Posterior vena cava (tissue), 2 donors: ENCODE measurements around the gene SYP. TPM values are rescaled to one million over a fixed set of nuclear protein-coding genes. Genes with fewer than 3 reads are reported as not detected.

Source experiments
- DNase-seq: peaks from one replicate; pipeline ENCODE4 v3.0.0-alpha.2; 2020; ENCODE audit warnings: low spot score
- intact Hi-C, 2 donors: fragments of 100-400 bp; cut with DNase I; formaldehyde crosslinking; loops; one replicate each; pipeline versions ENCODE4 v1.14.1 to v1.14.2; 2022 to 2023
- total RNA-seq, 2 donors: library from RNA; stranded (reverse); fragmentation: NEBNext Ultra II Directional; extraction: Animal tissue kit (Norgen Biotek cat#: 25700); gene quantifications; one replicate each; pipeline ENCODE4 v1.2.1, GENCODE V29; 2021
- donor health status: DM: yes; HTN: yes; CAD: no.
- donor health status: DM: yes; HTN: yes; CAD: no.

Gene SYP
- total RNA-seq, 2 donors from 2014 or later, result 1.1 to 1.5 TPM

GRCh38 chrX:49193542-49193964 is 6.4 kb downstream of the SYP start:
- DNase-seq, result no peak
- intact Hi-C loops, result no loop called here

- DNase-seq, result no peak
- intact Hi-C loops, result no loop called here
Observed at GRCh38 chrX:49192722-49193328, 7.2 kb downstream of the SYP start.

GRCh38 chrX:49191574-49192011 is 8.4 kb downstream of the SYP start:
- intact Hi-C loops, result no loop called here

GRCh38 chrX:49190821-49191573 is 9.0 kb downstream of the SYP start:
- peak; percentile 96 for DNase-seq

More at GRCh38 chrX:49191574-49192011, 8.4 kb downstream of the SYP start:
- DNase-seq, result no peak

DNA sequence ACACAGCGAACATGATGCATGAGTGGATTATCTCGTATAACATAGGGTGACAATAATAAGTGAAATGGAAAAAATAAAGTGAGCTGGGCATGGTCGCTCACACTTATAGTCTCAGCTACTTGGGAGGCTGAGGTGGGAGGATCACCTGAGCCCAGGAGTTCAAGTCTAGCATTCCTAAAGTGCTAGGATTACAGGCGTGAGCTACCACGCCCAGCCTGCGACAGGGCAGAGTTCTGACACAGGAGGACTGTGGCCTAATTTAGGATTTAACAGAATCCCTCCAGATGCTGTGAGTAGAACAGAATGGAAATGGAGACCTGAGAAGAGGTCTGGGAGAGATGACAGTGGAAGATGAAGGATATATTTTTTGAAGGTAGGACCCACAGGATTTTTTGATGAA is 10.4 kb downstream of the SYP start:
- intact Hi-C loops, result no loop called here

More at GRCh38 chrX:49190821-49191573, 9.0 kb downstream of the SYP start:
- intact Hi-C loops, result no loop called here

DNA sequence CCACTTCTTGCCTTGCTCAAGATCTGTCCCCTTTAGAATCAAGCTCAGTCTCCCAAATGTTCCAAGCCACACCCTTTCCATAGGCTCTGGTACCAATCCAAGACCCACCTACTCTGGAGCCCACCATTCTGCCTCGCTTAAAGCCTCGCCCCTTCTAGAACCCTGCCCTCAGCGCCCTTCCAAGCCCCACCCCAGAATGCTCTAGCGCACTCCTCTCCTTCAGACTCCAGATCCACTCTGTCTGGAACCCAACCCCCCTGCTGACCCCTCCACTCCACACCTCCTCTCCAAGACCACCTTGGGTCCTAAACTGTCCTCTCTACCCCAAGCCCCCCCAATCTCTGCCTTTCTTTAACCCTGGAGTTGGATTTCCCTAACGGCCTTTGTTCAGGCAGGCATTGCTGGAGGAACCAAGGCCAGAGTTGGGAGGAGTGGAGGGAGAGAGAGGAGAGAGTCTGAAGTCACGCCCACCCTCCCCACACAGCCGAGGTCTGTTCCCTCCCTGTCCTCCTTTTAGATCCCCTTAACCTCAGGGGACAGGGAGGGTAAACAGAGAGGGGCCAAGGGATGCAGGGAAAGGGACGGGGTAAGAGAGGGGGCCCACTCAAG is 11.4 kb downstream of the SYP start:
- intact Hi-C loops, result no loop called here
- no peak for DNase-seq

More for the DNA sequence above, 10.4 kb downstream of the SYP start:
- no peak for DNase-seq

DNA sequence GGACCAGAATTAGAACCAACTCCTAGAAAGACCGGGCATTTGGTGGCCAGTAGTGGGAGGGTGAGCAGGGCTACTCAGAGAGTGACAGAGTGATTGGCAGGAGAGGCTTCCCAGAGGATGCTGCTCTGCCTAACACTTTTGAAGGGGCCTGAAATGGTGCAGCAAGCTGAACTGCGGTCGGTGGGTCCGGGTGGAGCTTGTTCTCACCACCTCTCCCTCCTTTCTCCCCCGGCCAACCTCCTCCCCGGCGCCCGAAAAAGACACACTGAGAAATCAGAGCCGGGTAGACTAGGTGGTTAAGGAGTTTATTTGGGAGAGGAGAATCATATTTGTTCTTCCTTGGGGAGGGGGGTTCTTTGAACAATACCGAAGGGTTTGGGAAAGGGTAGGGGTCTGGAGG is 12.5 kb downstream of the SYP start:
- intact Hi-C loops, result no loop called here

DNA sequence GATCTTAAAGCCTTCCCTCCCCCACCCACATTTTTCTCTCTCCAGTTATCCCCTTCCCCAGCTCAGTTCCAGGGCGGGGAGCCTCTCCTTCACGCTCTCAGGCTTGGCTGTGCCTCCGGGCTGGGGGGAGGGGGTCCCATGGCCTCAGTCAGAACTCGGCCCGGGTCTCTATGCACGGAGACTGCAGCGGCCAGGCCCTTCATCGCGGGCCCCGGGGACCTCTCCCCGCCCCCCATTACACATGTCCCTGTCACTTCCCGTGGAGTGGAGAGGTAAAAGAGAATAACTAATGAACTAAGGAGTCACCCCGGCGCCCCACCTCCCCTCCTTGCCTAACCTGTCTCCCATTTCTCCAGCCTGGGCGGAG is 13.0 kb downstream of the SYP start:
- intact Hi-C loops, result no loop called here
- DNase-seq, result no peak

More for the DNA sequence above, 12.5 kb downstream of the SYP start:
- DNase-seq, result no peak

- DNase-seq, result peak; percentile 94
- intact Hi-C loops, result no loop called here
Observed at GRCh38 chrX:49186125-49187027, 13.6 kb downstream of the SYP start, which contains the start of gene PRICKLE3. Gene PRICKLE3 (minus strand): TSS chrX:49186373. CDS start chrX:49186297, 76 bp downstream.

DNA sequence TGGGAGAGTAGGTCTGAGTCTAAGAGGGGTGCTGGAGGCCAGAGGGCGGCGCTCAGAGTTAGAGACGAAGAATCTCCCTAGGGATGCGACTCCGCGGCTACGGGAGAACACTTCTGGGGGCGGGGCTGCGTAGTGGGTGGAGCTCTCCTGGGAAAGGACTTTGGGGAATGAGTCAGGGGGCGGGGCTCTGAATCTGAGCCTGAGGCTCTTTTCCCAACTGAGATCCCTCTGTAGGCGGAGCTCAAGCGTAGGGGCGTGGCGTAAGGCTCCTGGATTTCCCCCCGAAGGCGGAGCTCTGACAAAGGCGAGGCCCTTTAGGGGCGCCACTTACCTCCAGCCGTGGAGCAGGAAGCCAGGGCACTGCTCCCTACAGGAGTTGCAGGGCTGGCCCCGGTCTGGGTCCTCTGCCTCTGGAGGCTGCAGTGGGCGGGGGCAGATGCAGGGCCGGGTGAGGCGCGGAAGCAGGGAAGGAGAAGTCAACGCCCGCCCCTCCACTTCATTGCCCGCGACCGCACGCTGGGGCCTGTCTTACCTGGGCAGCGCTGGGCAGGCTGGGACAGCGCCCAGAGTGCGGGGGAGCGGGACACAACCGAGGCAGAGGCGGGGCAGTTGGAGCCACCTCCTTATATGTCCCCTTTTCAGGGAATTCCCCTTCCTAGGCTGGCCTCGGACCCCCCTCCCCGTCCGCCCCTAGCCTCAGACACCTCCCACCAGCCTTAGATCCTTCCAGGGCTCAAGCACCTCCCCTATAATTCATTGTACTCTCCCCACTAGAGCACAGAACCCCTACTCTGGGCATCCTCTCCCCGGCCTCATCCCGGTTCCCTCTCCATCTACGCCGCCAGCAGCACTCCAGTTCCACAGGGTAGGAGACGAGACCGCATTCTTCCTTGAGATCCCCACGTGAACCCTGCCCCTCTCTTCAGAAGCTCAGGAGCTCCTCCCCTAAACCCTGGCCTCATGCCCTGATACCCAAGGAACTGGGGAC is 15.4 kb downstream of the SYP start:
- DNase-seq, result peak; percentile 95
- intact Hi-C loops, result no loop called here

DNA sequence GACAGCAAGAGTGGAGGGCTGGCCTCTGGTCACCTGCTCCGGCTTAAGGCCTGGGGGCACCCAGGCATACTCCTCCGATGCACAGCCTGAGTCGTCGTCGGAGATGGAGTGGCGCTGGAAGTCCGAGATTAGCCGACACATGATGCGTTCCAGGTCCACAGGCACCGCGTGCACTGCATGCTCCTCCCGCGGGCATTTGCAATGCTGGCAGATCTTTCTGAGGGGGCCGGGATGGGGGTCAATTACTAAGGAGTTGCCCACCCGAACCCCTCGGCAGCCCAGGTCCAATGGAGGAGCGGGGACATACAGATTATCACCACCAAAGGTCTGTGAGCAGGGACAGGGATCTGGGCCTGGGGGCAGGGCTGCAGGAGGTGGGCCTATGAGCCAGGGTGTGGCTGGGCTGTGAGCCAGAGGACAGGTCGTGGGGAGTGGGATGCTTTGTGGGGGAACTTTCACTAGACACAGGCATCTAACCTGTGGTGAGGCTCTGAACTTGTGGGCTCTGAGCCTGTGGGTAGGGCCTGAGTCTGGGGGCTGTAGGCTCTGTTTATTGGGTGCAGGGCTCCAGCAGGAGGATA is 16.2 kb downstream of the SYP start:
- intact Hi-C loops, result no loop called here
- DNase-seq, result no peak

GRCh38 chrX:49179358-49179757 is 20.6 kb downstream of the SYP start:
- intact Hi-C loops, result no loop called here
- DNase-seq, result no peak

DNA sequence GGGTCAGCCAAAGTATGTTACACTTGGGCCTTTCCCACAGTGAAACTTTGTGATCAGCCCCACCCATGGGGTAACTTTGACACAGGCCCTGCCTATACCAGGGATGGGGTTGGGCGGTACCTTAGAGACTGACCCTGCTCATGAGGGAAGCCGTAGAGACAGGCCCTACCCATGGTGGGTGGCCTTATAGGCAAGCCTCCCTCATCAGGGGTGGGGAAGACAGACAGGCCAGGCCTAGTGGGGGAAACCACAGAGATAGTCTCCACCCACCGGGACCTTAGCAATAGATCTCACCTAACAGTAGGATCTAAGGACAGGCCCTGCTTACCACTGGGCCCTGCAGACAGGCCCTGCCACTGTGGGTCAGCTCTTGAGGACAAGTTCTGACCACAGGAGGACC is 21.5 kb downstream of the SYP start:
- intact Hi-C loops, result no loop called here
- DNase-seq, result no peak

- DNase-seq, result no peak
- intact Hi-C loops, result no loop called here
Observed at GRCh38 chrX:49177873-49178480, 22.0 kb downstream of the SYP start.

DNA sequence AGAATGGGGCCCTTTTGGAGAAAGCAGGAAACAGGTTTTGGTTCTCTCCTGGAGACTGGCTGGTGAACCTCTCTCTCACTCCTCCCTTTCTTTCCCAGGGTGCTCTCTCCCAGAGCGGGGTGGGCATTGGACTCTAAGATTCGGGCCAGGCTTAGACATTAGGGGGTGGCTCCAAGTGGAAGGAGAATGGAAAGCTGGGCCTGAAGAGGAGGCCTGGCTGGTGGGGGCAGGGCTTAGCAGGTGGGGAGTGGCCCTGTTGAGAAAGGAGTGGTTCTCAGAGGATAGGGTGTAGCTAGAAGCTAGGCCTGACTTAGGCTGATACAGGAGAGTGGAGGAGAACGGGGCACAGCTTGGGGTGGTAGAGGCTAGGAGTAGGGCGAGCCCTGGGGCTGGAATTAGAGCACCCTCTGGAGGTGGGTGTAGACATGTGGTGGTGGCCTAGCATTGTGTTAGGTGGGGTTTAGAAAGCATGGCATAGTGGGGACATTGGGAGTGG is 22.6 kb downstream of the SYP start:
- intact Hi-C loops, result no loop called here
- DNase-seq, result no peak

DNA sequence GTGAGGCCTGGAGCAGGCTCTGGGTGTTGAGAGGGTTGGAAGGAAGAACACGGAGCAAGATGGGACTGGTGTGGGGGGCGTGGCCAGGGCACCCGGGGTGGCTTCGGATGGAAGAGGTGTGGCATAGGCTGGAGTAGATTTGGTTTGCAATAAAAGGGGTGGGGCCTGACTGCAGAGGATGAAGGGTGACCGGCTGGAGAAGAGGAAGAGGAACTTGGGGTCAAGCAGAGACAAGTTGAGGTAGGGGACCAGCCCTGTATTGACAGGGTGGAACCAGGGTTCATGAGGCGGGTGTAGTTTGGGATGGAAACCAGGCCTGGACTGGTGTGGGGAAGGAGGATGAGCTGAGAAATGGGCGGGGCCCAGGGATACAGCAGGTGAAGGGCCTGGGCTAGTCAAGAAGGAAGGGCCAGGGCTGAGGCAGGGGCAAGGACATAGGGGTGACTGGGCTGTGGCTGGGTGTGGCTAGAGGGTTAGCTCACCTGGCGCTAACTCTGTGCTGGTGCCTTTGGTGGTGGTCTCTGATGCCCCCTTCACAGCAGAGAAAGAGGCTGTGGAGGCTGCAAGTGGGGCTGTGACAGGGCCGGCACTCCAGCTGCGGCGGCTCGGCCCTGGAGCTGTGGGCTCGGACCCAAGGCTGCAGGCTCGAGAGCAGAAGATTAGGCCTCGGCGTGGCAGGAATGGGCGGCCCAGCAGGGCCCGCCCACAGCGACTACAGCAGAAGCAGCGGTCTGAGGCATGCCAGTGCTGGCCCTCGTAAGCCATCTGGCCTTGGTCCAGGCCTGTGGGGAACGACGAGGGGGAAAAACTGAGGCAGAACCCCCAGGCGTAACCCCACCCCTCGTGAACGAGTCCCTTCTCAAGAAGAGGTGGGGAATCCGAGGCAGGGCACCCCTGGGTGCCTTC is 23.3 kb downstream of the SYP start:
- DNase-seq, result peak; percentile 83
- intact Hi-C loops, result no loop called here
